GM18868 (cell line): Measurements from ENCODE around the gene ERC2.

Experiments used
- ATAC-seq: cut with Tn5 transposase; IDR thresholded peaks from one replicate; pipeline ENCODE4 v1.9.1; 2021; ENCODE audit warnings: mild to moderate bottlenecking, moderate library complexity; ENCODE audit not compliant: unreplicated experiment

The ERC2 gene

GRCh38 chr3:55698831-55699230 lies 769.4 kb downstream of the ERC2 start:
- ATAC-seq: no peak

- no peak for ATAC-seq
Observed at GRCh38 chr3:55697177-55697865, 770.9 kb downstream of the ERC2 start.

- ATAC-seq: no peak
Observed at GRCh38 chr3:55692957-55693558, 775.2 kb downstream of the ERC2 start.

- no peak for ATAC-seq
Observed at GRCh38 chr3:55692295-55692956, 775.8 kb downstream of the ERC2 start.

GRCh38 chr3:55691141-55691540 lies 777.1 kb downstream of the ERC2 start:
- ATAC-seq: peak; percentile 10

GRCh38 chr3:55690726-55691125 lies 777.5 kb downstream of the ERC2 start:
- ATAC-seq: peak; percentile 78

GRCh38 chr3:55690177-55690576 lies 778.1 kb downstream of the ERC2 start:
- no peak for ATAC-seq

GRCh38 chr3:55688154-55688553 lies 780.1 kb downstream of the ERC2 start:
- no peak for ATAC-seq

GRCh38 chr3:55687526-55687925 lies 780.7 kb downstream of the ERC2 start:
- no peak for ATAC-seq

GRCh38 chr3:55686426-55687254 lies 781.6 kb downstream of the ERC2 start:
- ATAC-seq: no peak

- ATAC-seq: no peak
Observed at GRCh38 chr3:55683666-55684270, 784.5 kb downstream of the ERC2 start.

- ATAC-seq: no peak
Observed at GRCh38 chr3:55682461-55682860, 785.8 kb downstream of the ERC2 start.

GRCh38 chr3:55678546-55679216 lies 789.6 kb downstream of the ERC2 start:
- ATAC-seq: no peak

- ATAC-seq: no peak
Observed at GRCh38 chr3:55676643-55677042, 791.6 kb downstream of the ERC2 start.

- ATAC-seq: peak; percentile 99
Observed at GRCh38 chr3:55675478-55675877, 792.8 kb downstream of the ERC2 start.

- ATAC-seq: no peak
Observed at GRCh38 chr3:55673764-55674163, 794.5 kb downstream of the ERC2 start.

GRCh38 chr3:55669133-55669532 lies 799.1 kb downstream of the ERC2 start:
- ATAC-seq: no peak

- no peak for ATAC-seq
Observed at GRCh38 chr3:55668359-55668758, 799.9 kb downstream of the ERC2 start.

- ATAC-seq: no peak
Observed at GRCh38 chr3:55664387-55664786, 803.9 kb downstream of the ERC2 start.

GRCh38 chr3:55662683-55663082 lies 805.6 kb downstream of the ERC2 start:
- no peak for ATAC-seq
